Trophoblast cell (in vitro differentiated cells and primary cell): Measurements from ENCODE around the gene FOLR1.

Experiments
- DNase-seq, 2 donors: peaks; one replicate each; pipeline ENCODE4 v3.0.0-alpha.2; 2016
- H2AFZ ChIP-seq: 2 replicates; pipeline ENCODE4 v1.6.1; 2013; ENCODE audit warnings: low read length, moderate library complexity, mild to moderate bottlenecking; ENCODE audit not compliant: insufficient read depth, poor library complexity
- H2AK5ac ChIP-seq: 2 replicates; pipeline ENCODE4 v1.6.1; 2013; ENCODE audit warnings: mild to moderate bottlenecking, low read length
- H2BK120ac ChIP-seq: 2 replicates; pipeline ENCODE4 v1.6.1; 2013; ENCODE audit warnings: low read length, mild to moderate bottlenecking, moderate library complexity; ENCODE audit not compliant: insufficient read depth, poor library complexity
- H2BK12ac ChIP-seq: 2 replicates; pipeline ENCODE4 v1.6.1; 2013; ENCODE audit warnings: mild to moderate bottlenecking, low read length, moderate library complexity
- H2BK5ac ChIP-seq: 2 replicates; pipeline ENCODE4 v1.6.1; 2013; ENCODE audit warnings: low read length, low read depth, moderate library complexity, mild to moderate bottlenecking; ENCODE audit not compliant: poor library complexity
- H3K14ac ChIP-seq: 2 replicates; pipeline ENCODE4 v1.6.1; 2013; ENCODE audit warnings: mild to moderate bottlenecking, low read length
- H3K18ac ChIP-seq: 2 replicates; pipeline ENCODE4 v1.6.1; 2013; ENCODE audit warnings: mild to moderate bottlenecking, low read length
- H3K23ac ChIP-seq: 2 replicates; pipeline ENCODE4 v1.6.1; 2013; ENCODE audit warnings: low read length
- H3K27ac ChIP-seq: 2 replicates; pipeline ENCODE4 v1.5.1; 2013; ENCODE audit warnings: low read depth, mild to moderate bottlenecking, inconsistent platforms, low read length, moderate library complexity
- H3K27me3 ChIP-seq: 2 replicates; pipeline ENCODE4 v1.6.1; 2013; ENCODE audit warnings: inconsistent platforms, mild to moderate bottlenecking, low read length, moderate library complexity; ENCODE audit not compliant: insufficient read depth
- H3K36me3 ChIP-seq, 2 experiments: 1 replicate in 1 of 2; 2 replicates in 1 of 2; pipeline ENCODE4 v1.6.1; 2013; ENCODE audit warnings: low read length in 2 of 2, mild to moderate bottlenecking in 2 of 2, moderate library complexity in 1 of 2; ENCODE audit not compliant: insufficient read depth in 2 of 2, control insufficient read depth in 1 of 2
- H3K4ac ChIP-seq: 2 replicates; pipeline ENCODE4 v1.6.1; 2013; ENCODE audit warnings: low read depth, mild to moderate bottlenecking, low read length, moderate library complexity
- H3K4me1 ChIP-seq, 2 experiments: 1 replicate in 1 of 2; 2 replicates in 1 of 2; pipeline ENCODE4 v1.6.1; 2013; ENCODE audit warnings: low read length in 2 of 2, mild to moderate bottlenecking in 2 of 2, moderate library complexity in 1 of 2; ENCODE audit not compliant: insufficient read depth in 2 of 2, control insufficient read depth in 1 of 2
- H3K4me2 ChIP-seq: 2 replicates; pipeline ENCODE4 v1.6.1; 2013; ENCODE audit warnings: inconsistent platforms, mild to moderate bottlenecking, low read length, moderate library complexity
- H3K4me3 ChIP-seq: 2 replicates; pipeline ENCODE4 v1.5.1; 2013; ENCODE audit warnings: mild to moderate bottlenecking, low read depth, low read length, inconsistent platforms
- H3K79me1 ChIP-seq: one replicate; pipeline ENCODE4 v1.6.1; 2013; ENCODE audit warnings: low read length
- H3K79me2 ChIP-seq: 2 replicates; pipeline ENCODE4 v1.6.1; 2013; ENCODE audit warnings: low read length, mild to moderate bottlenecking; ENCODE audit not compliant: control insufficient read depth, insufficient read depth, poor library complexity
- H3K9ac ChIP-seq: 2 replicates; pipeline ENCODE4 v1.6.1; 2013; ENCODE audit warnings: mild to moderate bottlenecking, low read length
- H3K9me3 ChIP-seq: 2 replicates; pipeline ENCODE4 v1.6.1; 2013; ENCODE audit warnings: low read depth, mild to moderate bottlenecking, control low read depth, inconsistent platforms, low read length; ENCODE audit not compliant: insufficient read depth
- H4K12ac ChIP-seq: 2 replicates; pipeline ENCODE4 v1.6.1; 2013; ENCODE audit warnings: low read depth, mild to moderate bottlenecking, low read length, moderate library complexity
- H4K8ac ChIP-seq: 2 replicates; pipeline ENCODE4 v1.6.1; 2013; ENCODE audit warnings: low read depth, mild to moderate bottlenecking, low read length, moderate library complexity
- H4K91ac ChIP-seq: one replicate; pipeline ENCODE4 v1.6.1; 2013; ENCODE audit warnings: low read depth, mild to moderate bottlenecking, low read length, moderate library complexity
- WGBS: extraction: QIAGEN DNeasy Blood & Tissue Kit; methylation state at CpG from one replicate; pipeline ENCODE4 v1.1.7; 2013; ENCODE audit warnings: missing lambda C conversion rate; ENCODE audit not compliant: insufficient read length, insufficient coverage; ENCODE audit errors: extremely low coverage; 5-methylcytosine and 5-hydroxymethylcytosine counted together

Gene FOLR1

GRCh38 chr11:72235351-72236057 is 43.6 kb downstream of the FOLR1 start:
- peaks cover 8% of the 10 kb centered on the region for H3K79me1 ChIP-seq
- H3K27me3 ChIP-seq, result peaks cover 5% of the 10 kb centered on the region
- no peak overlapping the region for H2AK5ac ChIP-seq
- no peak overlapping the region for H3K18ac ChIP-seq
- no peaks in the 10 kb centered on the region for H3K79me2 ChIP-seq
- no peak overlapping the region for H3K4me2 ChIP-seq
- no peak overlapping the region for H3K23ac ChIP-seq
- DNase-seq, result no peak
- H2BK5ac ChIP-seq, result no peak overlapping the region
- no peak overlapping the region for H2BK120ac ChIP-seq
- H3K9me3 ChIP-seq, result no peaks in the 10 kb centered on the region
- H3K4me3 ChIP-seq, result no peak overlapping the region
- no peak overlapping the region for H2AFZ ChIP-seq
- no peak overlapping the region for H3K27ac ChIP-seq
- H4K8ac ChIP-seq, result no peak overlapping the region
- H3K9ac ChIP-seq, result no peak overlapping the region
- H2BK12ac ChIP-seq, result no peak overlapping the region
- peaks cover 8 to 19% of the 10 kb centered on the region in 2 experiments for H3K4me1 ChIP-seq
- H3K4ac ChIP-seq, result no peak overlapping the region
- H3K14ac ChIP-seq, result no peak overlapping the region
- WGBS, result no CpG with 5 or more reads among the region's 17 CpGs
- H4K12ac ChIP-seq, result no peak overlapping the region
- no peak overlapping the region for H4K91ac ChIP-seq
- peaks cover 72 to 74% of the 10 kb centered on the region in 2 experiments for H3K36me3 ChIP-seq

GRCh38 chr11:72236083-72236697 is 44.2 kb downstream of the FOLR1 start:
- Histone ChIP-seq H3K79me2 (no peaks in the 10 kb centered on the region), H3K4ac (no peak overlapping the region), H3K36me3 (peaks cover 65 to 68% of the 10 kb centered on the region in 2 experiments), H2AFZ (no peak overlapping the region), H3K23ac (no peak overlapping the region), H3K27ac (no peak overlapping the region), H4K8ac (no peak overlapping the region), H2BK120ac (no peak overlapping the region), H4K91ac (no peak overlapping the region), H3K4me3 (no peak overlapping the region), H3K18ac (no peak overlapping the region), H3K9me3 (peaks cover 3% of the 10 kb centered on the region), H3K27me3 (peaks cover 9% of the 10 kb centered on the region), H3K14ac (no peak overlapping the region), H2BK5ac (no peak overlapping the region), H3K79me1 (peaks cover 8% of the 10 kb centered on the region), H4K12ac (no peak overlapping the region), H3K4me2 (no peak overlapping the region), H2AK5ac (no peak overlapping the region), H2BK12ac (no peak overlapping the region), H3K4me1 (peaks cover 11 to 25% of the 10 kb centered on the region in 2 experiments), H3K9ac (no peak overlapping the region)
- WGBS, result no CpG with 5 or more reads among the region's 4 CpGs
- DNase-seq, result no peak

- H4K8ac ChIP-seq, result no peak overlapping the region
- no CpG with 5 or more reads among the region's 2 CpGs for WGBS
- H3K4me1 ChIP-seq, result peaks cover 11 to 25% of the 10 kb centered on the region in 2 experiments
- no peak overlapping the region for H3K4me2 ChIP-seq
- no peak overlapping the region for H3K4ac ChIP-seq
- H2AK5ac ChIP-seq, result no peak overlapping the region
- H2BK12ac ChIP-seq, result no peak overlapping the region
- H3K4me3 ChIP-seq, result no peak overlapping the region
- no peak overlapping the region for H3K14ac ChIP-seq
- no peak overlapping the region for H4K12ac ChIP-seq
- H3K27ac ChIP-seq, result no peak overlapping the region
- no peak overlapping the region for H3K18ac ChIP-seq
- H3K79me1 ChIP-seq, result peaks cover 8% of the 10 kb centered on the region
- no peak overlapping the region for H2BK120ac ChIP-seq
- no peaks in the 10 kb centered on the region for H3K79me2 ChIP-seq
- peaks cover 3% of the 10 kb centered on the region for H3K9me3 ChIP-seq
- H3K9ac ChIP-seq, result no peak overlapping the region
- H3K23ac ChIP-seq, result no peak overlapping the region
- H2AFZ ChIP-seq, result no peak overlapping the region
- peaks cover 9% of the 10 kb centered on the region for H3K27me3 ChIP-seq
- H4K91ac ChIP-seq, result no peak overlapping the region
- no peak overlapping the region for H2BK5ac ChIP-seq
- peaks cover 60 to 62% of the 10 kb centered on the region in 2 experiments for H3K36me3 ChIP-seq
- no peak for DNase-seq
These were observed 44.8 kb downstream of the FOLR1 start for GRCh38 chr11:72236774-72237111.

GRCh38 chr11:72237112-72237931 is 45.4 kb downstream of the FOLR1 start:
- Histone ChIP-seq H3K79me1 (peaks cover 8% of the 10 kb centered on the region), H3K9ac (no peak overlapping the region), H3K79me2 (no peaks in the 10 kb centered on the region), H2AK5ac (no peak overlapping the region), H3K4me3 (no peak overlapping the region), H3K4me2 (no peak overlapping the region), H3K9me3 (peaks cover 3% of the 10 kb centered on the region), H2BK5ac (no peak overlapping the region), H2BK12ac (no peak overlapping the region), H4K8ac (no peak overlapping the region), H2AFZ (no peak overlapping the region), H2BK120ac (no peak overlapping the region), H3K4me1 (peaks cover 11 to 25% of the 10 kb centered on the region in 2 experiments), H3K27ac (no peak overlapping the region), H4K91ac (no peak overlapping the region), H3K27me3 (peaks cover 9% of the 10 kb centered on the region), H3K23ac (no peak overlapping the region), H3K18ac (no peak overlapping the region), H3K14ac (no peak overlapping the region), H3K4ac (no peak overlapping the region), H3K36me3 (peaks cover 54 to 56% of the 10 kb centered on the region in 2 experiments), H4K12ac (no peak overlapping the region)
- DNase-seq, result no peak
- no CpG with 5 or more reads among the region's 22 CpGs for WGBS
